CD4-positive, CD25-positive, alpha-beta regulatory T cell (primary cell): ENCODE measurements around the gene SKIDA1. TPM values are rescaled to one million over a fixed set of nuclear protein-coding genes. Genes with fewer than 3 reads are reported as not detected.

Experiments used
- ATAC-seq, 2 donors: fragments of 150-1000 bp; cut with Tn5 transposase; one replicate each; pipeline ENCODE4 v1.10.0; 2021; ENCODE audit warnings: low read depth in 2 of 2, moderate number of reproducible peaks in 2 of 2, moderate library complexity in 1 of 2
- DNase-seq, 3 donors: peaks; one replicate each; pipeline versions ENCODE4 v3.0.0 to v3.0.0-alpha.2; 2012 to 2022; ENCODE audit warnings: mixed read lengths in 1 of 3
- H3K27ac ChIP-seq: one replicate; pipeline ENCODE4 v1.7.0; 2013; ENCODE audit warnings: mild to moderate bottlenecking, low read length; ENCODE audit not compliant: insufficient read depth, poor library complexity, severe bottlenecking
- H3K27me3 ChIP-seq: one replicate; pipeline ENCODE4 v1.7.0; 2013; ENCODE audit warnings: low read length; ENCODE audit not compliant: control insufficient read depth, insufficient read depth
- H3K36me3 ChIP-seq: one replicate; pipeline ENCODE4 v1.7.0; 2013; ENCODE audit warnings: mild to moderate bottlenecking, low read length, moderate library complexity; ENCODE audit not compliant: control insufficient read depth, insufficient read depth
- H3K4me1 ChIP-seq: 2 replicates; pipeline ENCODE4 v1.7.0; 2013; ENCODE audit warnings: mild to moderate bottlenecking, low read length; ENCODE audit not compliant: insufficient read depth, control insufficient read depth, poor library complexity, severe bottlenecking
- H3K4me3 ChIP-seq: one replicate; pipeline ENCODE4 v1.7.0; 2013; ENCODE audit warnings: low read depth, mild to moderate bottlenecking, low read length, moderate library complexity
- H3K9me3 ChIP-seq, 2 experiments: 1 replicate in 1 of 2; 2 replicates in 1 of 2; pipeline ENCODE4 v1.7.0; 2013; ENCODE audit warnings: low read length in 2 of 2, mild to moderate bottlenecking in 1 of 2, moderate library complexity in 1 of 2; ENCODE audit not compliant: control insufficient read depth in 2 of 2
- H3K27ac Mint-ChIP-seq, 3 donors: one replicate each; pipeline ENCODE4 v1.8.0; 2020 to 2022; ENCODE audit warnings: mild to moderate bottlenecking in 3 of 3, mixed read lengths in 3 of 3, moderate library complexity in 2 of 3
- H3K27me3 Mint-ChIP-seq: one replicate; pipeline ENCODE4 v1.8.0; 2022; ENCODE audit warnings: mild to moderate bottlenecking, mixed read lengths
- H3K36me3 Mint-ChIP-seq: one replicate; pipeline ENCODE4 v1.8.0; 2020; ENCODE audit warnings: mixed read lengths
- H3K4me1 Mint-ChIP-seq, 4 donors: one replicate each; pipeline ENCODE4 v1.8.0; 2020 to 2022; ENCODE audit warnings: mixed read lengths in 4 of 4, mild to moderate bottlenecking in 1 of 4
- H3K4me3 Mint-ChIP-seq, 4 donors: one replicate each; pipeline ENCODE4 v1.8.0; 2020 to 2022; ENCODE audit warnings: mild to moderate bottlenecking in 4 of 4, mixed read lengths in 4 of 4, moderate library complexity in 3 of 4
- H3K9me3 Mint-ChIP-seq, 7 donors: one replicate each; pipeline ENCODE4 v1.8.0; 2020 to 2022; ENCODE audit warnings: mixed read lengths in 7 of 7, mild to moderate bottlenecking in 3 of 7, moderate library complexity in 2 of 7
- polyA plus RNA-seq, 4 donors: library from polyadenylated mRNA; unstranded; fragments of 300-500 nt; fragmentation: Illumina TruSeq; gene quantifications; one replicate each; pipeline ENCODE4 v1.2.3, GENCODE V29; 2021
- total RNA-seq: library from RNA; stranded (reverse); gene quantifications from one replicate; pipeline ENCODE4 v1.2.3, GENCODE V29; 2022

SKIDA1 gene
- total and polyA plus RNA-seq, 5 donors from 2014 or later, result 0.10 TPM; not detected in 4

GRCh38 chr10:21533467-21534279 is 8.2 kb upstream of the SKIDA1 start, which contains the start of gene MLLT10:
Gene MLLT10 (plus strand): TSS chr10:21534232. CDS start chr10:21534645, 413 bp downstream.
- Mint-ChIP-seq H3K9me3 (no peaks in the 10 kb centered on the region), H3K4me1 (peaks cover 15 to 39% (median 29%) of the 10 kb centered on the region in 4 donors), H3K36me3 (peaks cover 6% of the 10 kb centered on the region), H3K4me3 (peak within 1 kb of the TSS; percentile 94 to 95 (median 95)), H3K27ac (peak within 1 kb of the TSS; percentile 96 to 98 (median 97)), H3K27me3 (peaks cover 18% of the 10 kb centered on the region)
- Histone ChIP-seq H3K4me3 (peak within 1 kb of the TSS; percentile 90), H3K27me3 (peaks cover 3% of the 10 kb centered on the region), H3K9me3 (no peaks in the 10 kb centered on the region), H3K36me3 (peaks cover 6% of the 10 kb centered on the region), H3K27ac (peak within 1 kb of the TSS; percentile 85), H3K4me1 (peaks cover 18% of the 10 kb centered on the region)
- ATAC-seq (peak; percentile 90 to 92), DNase-seq (peak; percentile 88 to 96 (median 95))

GRCh38 chr10:21532694-21533466 is 7.4 kb upstream of the SKIDA1 start:
- Mint-ChIP-seq H3K4me3 (peak overlapping the region; percentile 91 to 95 (median 94)), H3K4me1 (peaks cover 15 to 44% (median 29%) of the 10 kb centered on the region in 4 donors), H3K27me3 (peaks cover 26% of the 10 kb centered on the region), H3K27ac (peak overlapping the region; percentile 96 to 98 (median 97)), H3K36me3 (peaks cover 3% of the 10 kb centered on the region), H3K9me3 (no peaks in the 10 kb centered on the region)
- DNase-seq, result no peak
- Histone ChIP-seq H3K4me3 (peak overlapping the region; percentile 90), H3K27me3 (peaks cover 6% of the 10 kb centered on the region), H3K36me3 (peaks cover 4% of the 10 kb centered on the region), H3K9me3 (no peaks in the 10 kb centered on the region), H3K4me1 (peaks cover 18% of the 10 kb centered on the region), H3K27ac (peak overlapping the region; percentile 85)
- ATAC-seq, result no peak

GRCh38 chr10:21531164-21531563 is 5.7 kb upstream of the SKIDA1 start:
- ATAC-seq, result no peak
- Histone ChIP-seq H3K9me3 (no peaks in the 10 kb centered on the region), H3K27me3 (peaks cover 12% of the 10 kb centered on the region), H3K4me1 (peaks cover 35% of the 10 kb centered on the region), H3K27ac (peak overlapping the region; percentile 23), H3K4me3 (no peak overlapping the region), H3K36me3 (no peaks in the 10 kb centered on the region)
- peaks cover 0 to 3% (median 0%) of the 10 kb centered on the region in 7 donors for H3K9me3 Mint-ChIP-seq
- no peak overlapping the region for H3K27ac Mint-ChIP-seq
- peaks cover 13 to 45% (median 31%) of the 10 kb centered on the region in 4 donors for H3K4me1 Mint-ChIP-seq
- H3K27me3 Mint-ChIP-seq, result peaks cover 40% of the 10 kb centered on the region
- no peak for DNase-seq
- H3K4me3 Mint-ChIP-seq, result peak overlapping the region in 1 of 4 donors; percentile 28
- H3K36me3 Mint-ChIP-seq, result no peaks in the 10 kb centered on the region

GRCh38 chr10:21530641-21531040 is 5.2 kb upstream of the SKIDA1 start:
- Histone ChIP-seq H3K27ac (no peak overlapping the region), H3K4me3 (no peak overlapping the region), H3K9me3 (no peaks in the 10 kb centered on the region), H3K36me3 (no peaks in the 10 kb centered on the region), H3K27me3 (peaks cover 12% of the 10 kb centered on the region), H3K4me1 (peaks cover 38% of the 10 kb centered on the region)
- no peak overlapping the region for H3K27ac Mint-ChIP-seq
- no peaks in the 10 kb centered on the region for H3K36me3 Mint-ChIP-seq
- ATAC-seq (no peak), DNase-seq (no peak)
- H3K9me3 Mint-ChIP-seq, result peaks cover 0 to 3% (median 0%) of the 10 kb centered on the region in 7 donors
- H3K4me3 Mint-ChIP-seq, result peak overlapping the region in 2 of 4 donors; percentile 23 to 28
- H3K27me3 Mint-ChIP-seq, result peaks cover 41% of the 10 kb centered on the region
- peaks cover 13 to 40% (median 28%) of the 10 kb centered on the region in 4 donors for H3K4me1 Mint-ChIP-seq

- no peak overlapping the region for H3K27ac ChIP-seq
- H3K27me3 Mint-ChIP-seq, result peaks cover 46% of the 10 kb centered on the region
- H3K4me3 ChIP-seq, result no peak overlapping the region
- no peaks in the 10 kb centered on the region for H3K9me3 ChIP-seq
- H3K27me3 ChIP-seq, result peaks cover 12% of the 10 kb centered on the region
- ATAC-seq, result no peak
- peaks cover 38% of the 10 kb centered on the region for H3K4me1 ChIP-seq
- no peaks in the 10 kb centered on the region for H3K36me3 ChIP-seq
- peaks cover 14 to 40% (median 28%) of the 10 kb centered on the region in 4 donors for H3K4me1 Mint-ChIP-seq
- no peak for DNase-seq
- H3K9me3 Mint-ChIP-seq, result peaks cover 0 to 3% (median 0%) of the 10 kb centered on the region in 7 donors
- peak overlapping the region in 2 of 4 donors; percentile 28 to 58 for H3K4me3 Mint-ChIP-seq
- H3K36me3 Mint-ChIP-seq, result no peaks in the 10 kb centered on the region
- no peak overlapping the region for H3K27ac Mint-ChIP-seq
These were observed 4.7 kb upstream of the SKIDA1 start for GRCh38 chr10:21530168-21530567.

GRCh38 chr10:21529032-21529910 is 3.8 kb upstream of the SKIDA1 start:
- DNase-seq (no peak), ATAC-seq (no peak)
- H3K4me1 ChIP-seq, result peaks cover 40% of the 10 kb centered on the region
- peaks cover 51% of the 10 kb centered on the region for H3K27me3 Mint-ChIP-seq
- H3K4me1 Mint-ChIP-seq, result peaks cover 21 to 46% (median 33%) of the 10 kb centered on the region in 4 donors
- peak overlapping the region in 1 of 3 donors; percentile 67 for H3K27ac Mint-ChIP-seq
- no peaks in the 10 kb centered on the region for H3K36me3 ChIP-seq
- peaks cover 12% of the 10 kb centered on the region for H3K27me3 ChIP-seq
- H3K9me3 Mint-ChIP-seq, result peaks cover 0 to 3% (median 0%) of the 10 kb centered on the region in 7 donors
- H3K4me3 ChIP-seq, result no peak overlapping the region
- peak overlapping the region in 2 of 4 donors; percentile 44 to 87 for H3K4me3 Mint-ChIP-seq
- H3K27ac ChIP-seq, result no peak overlapping the region
- no peaks in the 10 kb centered on the region for H3K36me3 Mint-ChIP-seq
- H3K9me3 ChIP-seq, result no peaks in the 10 kb centered on the region
